HepG2 (cell line): ENCODE data around the gene SCIN. TPM values are rescaled to one million over a fixed set of nuclear protein-coding genes. Genes with fewer than 3 reads are reported as not detected.

ENCODE experiments used
- ATAC-seq: fragments of 200-7000 bp; cut with Tn5 transposase; 3 replicates; pipeline ENCODE4 v1.9.1; 2020; ENCODE audit warnings: mild to moderate bottlenecking, moderate library complexity
- BruUV-seq: library from RNA; stranded (reverse); fragments of 400-500 nt; replicated peaks from 2 replicates; lab custom pipeline; 2021; lab: Mats Ljungman, UMichigan
- CTCF ChIA-PET: fragments of 300-600 bp; formaldehyde crosslinking; extraction: SDS; loops from one replicate; lab custom pipeline; 2021; ENCODE audit warnings: low total read pairs, inconsistent platforms, low intra/inter-chr PET ratio; lab: Yijun Ruan, JAX
- POLR2A ChIA-PET: fragments of 350-600 bp; sonication (Branson Sonifier 250); formaldehyde crosslinking; loops from one replicate; lab custom pipeline; 2020; ENCODE audit warnings: antibody characterized with exemption, inconsistent platforms; lab: Yijun Ruan, JAX
- DNase-seq: peaks from one replicate; pipeline ENCODE4 v3.0.0-alpha.2; 2015; ENCODE audit warnings: low spot score
- FAIRE-seq: peaks from 3 replicates; lab custom pipeline; 2011; peaks lifted over from hg19 to GRCh38; lab: Jason Lieb, UNC
- H2AFZ ChIP-seq: one replicate; pipeline ENCODE4 v1.6.1; 2011; ENCODE audit warnings: low read length, inconsistent platforms
- H3K27ac ChIP-seq: fragments of 300-600 bp; 3 replicates; pipeline ENCODE4 v1.8.0; 2011; ENCODE audit warnings: mixed run types, mild to moderate bottlenecking, mixed read lengths, low read length, inconsistent platforms; ENCODE audit not compliant: insufficient read depth; ENCODE audit errors: extremely low read length
- H3K27me3 ChIP-seq, 2 experiments: fragments of 200-600 bp in 1 of 2; 2 replicates in 1 of 2; 3 replicates in 1 of 2; pipeline versions ENCODE4 v1.6.0 to v1.8.0; 2011; ENCODE audit warnings: low read length in 2 of 2, mild to moderate bottlenecking in 2 of 2, moderate library complexity in 2 of 2, inconsistent platforms in 1 of 2; ENCODE audit not compliant: insufficient read depth in 2 of 2, control insufficient read depth in 1 of 2
- H3K36me3 ChIP-seq, 2 experiments: fragments of 200-600 bp in 1 of 2; replicated peaks in 1 of 2; 2 replicates in 1 of 2; 3 replicates in 1 of 2; pipeline versions ENCODE4 v1.5.1 to v1.8.0; 2011; ENCODE audit warnings: low read length in 2 of 2, inconsistent platforms in 1 of 2; ENCODE audit not compliant: insufficient read depth in 2 of 2, control insufficient read depth in 1 of 2
- H3K4me1 ChIP-seq: 2 replicates; pipeline ENCODE4 v1.5.1; 2012; ENCODE audit warnings: low read length, inconsistent platforms; ENCODE audit not compliant: insufficient read depth
- H3K4me2 ChIP-seq: 2 replicates; pipeline ENCODE4 v1.6.0; 2011; ENCODE audit warnings: low read depth, low read length, inconsistent platforms
- H3K4me3 ChIP-seq, 3 experiments: fragments of 200-600 bp in 1 of 3; sonication (generic), shearing (Covaris generic) in 1 of 3; replicated peaks in 1 of 3; 2 replicates each; pipeline ENCODE4 v1.5.1; 2011 to 2016; ENCODE audit warnings: low read length in 3 of 3, inconsistent platforms in 2 of 3, low read depth in 2 of 3, mild to moderate bottlenecking in 2 of 3, control low read depth in 1 of 3, mixed read lengths in 1 of 3; ENCODE audit not compliant: insufficient read depth in 1 of 3
- H3K79me2 ChIP-seq: one replicate; pipeline ENCODE4 v1.6.1; 2011; ENCODE audit warnings: low read length, inconsistent platforms; ENCODE audit not compliant: insufficient read depth
- H3K9ac ChIP-seq: 2 replicates; pipeline ENCODE4 v1.6.0; 2011; ENCODE audit warnings: mild to moderate bottlenecking, low read depth, low read length, inconsistent platforms; ENCODE audit not compliant: insufficient read depth
- H3K9me3 ChIP-seq: 2 replicates; pipeline ENCODE4 v1.5.1; 2012; ENCODE audit warnings: mild to moderate bottlenecking, low read length
- H4K20me1 ChIP-seq: 2 replicates; pipeline ENCODE4 v1.6.0; 2011; ENCODE audit warnings: inconsistent platforms, mild to moderate bottlenecking, low read length, moderate library complexity; ENCODE audit not compliant: insufficient read depth
- CTCF ChIP-seq: sonication (generic); formaldehyde crosslinking; IDR thresholded peaks from 2 replicates; pipeline ENCODE4 v1.5.0; 2020; ENCODE audit warnings: mild to moderate bottlenecking, missing genetic modification reagents, moderate library complexity
- HNRNPUL1 ChIP-seq: fragments of 200-400 bp; formaldehyde crosslinking; IDR thresholded peaks from 2 replicates; pipeline ENCODE4 v1.6.1; 2017; ENCODE audit warnings: low read depth, mild to moderate bottlenecking, low read length, moderate library complexity
- SMC3 ChIP-seq: IDR thresholded peaks from 2 replicates; pipeline ENCODE4 v1.6.1; 2011; ENCODE audit warnings: low read length, improper control_type of control experiment
- STAG1 ChIP-seq: sonication (generic); formaldehyde crosslinking; IDR thresholded peaks from 2 replicates; pipeline ENCODE4 v1.4.0; 2020; ENCODE audit warnings: missing genetic modification reagents
- ZBTB37 ChIP-seq: sonication (generic); formaldehyde crosslinking; IDR thresholded peaks from 2 replicates; pipeline ENCODE4 v1.4.0; 2020; ENCODE audit warnings: mild to moderate bottlenecking, missing genetic modification reagents
- ZNF333 ChIP-seq: sonication (generic); formaldehyde crosslinking; IDR thresholded peaks from 2 replicates; pipeline ENCODE4 v1.4.0; 2020; ENCODE audit warnings: mild to moderate bottlenecking, missing genetic modification reagents, borderline replicate concordance
- WGBS: methylation state at CpG from one replicate; pipeline ENCODE4 v1.1.6; 2017; ENCODE audit warnings: low lambda C conversion rate; 5-methylcytosine and 5-hydroxymethylcytosine counted together
- in situ Hi-C: cut with HindIII; loops from 2 replicates; pipeline ENCODE4 v1.10.0; 2017; ENCODE audit warnings: low pct_unique_long_range_greater_than_20kb; ENCODE audit not compliant: extremely low pct_ligation_motif_present
- intact Hi-C: fragments of 100-400 bp; cut with micrococcal nuclease; formaldehyde crosslinking; loops from one replicate; pipeline ENCODE4 v1.10.0; 2022; ENCODE audit not compliant: unreplicated experiment
- polyA plus RNA-seq, 8 experiments: library from polyadenylated mRNA; depleted of rRNA in 3 of 8; stranded (reverse) in 7 of 8; unstranded in 1 of 8; fragments of >200 nt; fragmentation: Illumina TruSeq in 4 of 8; extraction: Trizol in 4 of 8; gene quantifications; 2 replicates each; pipeline versions ENCODE4 v1.2.1 to v1.2.3, GENCODE V29; 2011 to 2016; ENCODE audit warnings: low read depth in 4 of 8, missing spikeins in 1 of 8, mixed read lengths in 1 of 8; ENCODE audit not compliant: insufficient read depth in 1 of 8
- total RNA-seq, 5 experiments: library from RNA; depleted of rRNA; stranded (reverse); fragments of >200 nt; fragmentation: Illumina TruSeq; extraction: Trizol; gene quantifications; 2 replicates each; pipeline ENCODE4 v1.2.3, GENCODE V29; 2016; ENCODE audit warnings: low read depth in 1 of 5

The SCIN gene
- total and polyA plus RNA-seq, 2 of the 13 experiments (the other 11 are each of a cell fraction or from before 2014, with no cell fraction given), result not detected

- Histone ChIP-seq H3K27me3 (no peaks in the 10 kb centered on the region), H3K36me3 (no peaks in the 10 kb centered on the region)
- no peak for DNase-seq
- POLR2A ChIA-PET, result no interaction called here
- TF ChIP-seq SMC3, result peak; percentile 54; the same call in 1 of the 2 replicates
- peak; percentile 55 for TF ChIP-seq STAG1 (CRISPR knock-in tag)
- no peak for TF ChIP-seq ZNF333 (CRISPR knock-in tag)
- peak; percentile 48 for TF ChIP-seq CTCF (CRISPR knock-in tag)
- TF ChIP-seq ZBTB37 (CRISPR knock-in tag), result no peak
- no peak for TF ChIP-seq HNRNPUL1
- TF ChIP-seq, all 625 proteins: peak for 3
- no TSS peak for BruUV-seq
- ATAC-seq (peak; percentile 28; the same call in 1 of the 3 replicates), FAIRE-seq (no peak)
- no peak overlapping the region for H2AFZ ChIP-seq
- H3K4me2 ChIP-seq, result no peak overlapping the region
- no peaks in the 10 kb centered on the region for H4K20me1 ChIP-seq
- no peak overlapping the region for H3K27ac ChIP-seq
- intact Hi-C loops (loop anchor here (1.0 to 5.0 kb wide), 2 partner anchors 99 to 638 kb away; no protein-coding TSS in a partner anchor), in situ Hi-C loops (loop anchor here (10.0 kb wide), 1 partner anchor 99 kb away; no protein-coding TSS in a partner anchor)
- H3K4me1 ChIP-seq, result no peaks in the 10 kb centered on the region
- CTCF ChIA-PET, result interaction anchor here (2.0 kb wide), 2 partner anchors 99 to 639 kb away, joined by 5 to 18 read pairs; no protein-coding TSS in a partner anchor
- H3K9ac ChIP-seq, result no peak overlapping the region
- H3K4me3 ChIP-seq, result no peak overlapping the region
- no peaks in the 10 kb centered on the region for H3K9me3 ChIP-seq
- 0% methylated on average over 1 of the region's 1 CpG for WGBS
- H3K79me2 ChIP-seq, result no peaks in the 10 kb centered on the region
Observed at GRCh38 chr7:12623885-12624498, 53.5 kb downstream of the SCIN start.
